Dermis blood vessel endothelial cell (primary cell): ENCODE results near the gene ARHGEF39. TPM values are rescaled to one million over a fixed set of nuclear protein-coding genes. Genes with fewer than 3 reads are reported as not detected.
A peak's percentile ranks its signal among the peaks of the same experiment; 100 is the strongest.

ENCODE experiments used
- DNase-seq: peaks from one replicate; pipeline ENCODE4 v3.0.0; 2010
- total RNA-seq: library from RNA; depleted of rRNA; stranded (reverse); fragments of >200 nt; gene quantifications from 2 replicates; pipeline ENCODE4 v1.2.3, GENCODE V29; 2014

ARHGEF39 gene
- 0.34 and 3.1 TPM in 2 replicates for total RNA-seq

- peak; percentile 81 for DNase-seq
Observed at GRCh38 chr9:35664531-35665470, at the start of gene ARHGEF39. Gene ARHGEF39 (minus strand): TSS chr9:35665195. CDS start chr9:35665169, 26 bp downstream.

GRCh38 chr9:35714123-35714522 is 49.1 kb upstream of the ARHGEF39 start:
- no peak for DNase-seq

- no peak for DNase-seq
Observed at GRCh38 chr9:35713578-35713977, 48.6 kb upstream of the ARHGEF39 start.

GRCh38 chr9:35712762-35713400 is 47.9 kb upstream of the ARHGEF39 start:
- no peak for DNase-seq

- DNase-seq: no peak
Observed at GRCh38 chr9:35711501-35712428, 46.8 kb upstream of the ARHGEF39 start.

- DNase-seq: no peak
Observed at GRCh38 chr9:35710818-35711500, 46.0 kb upstream of the ARHGEF39 start.

- no peak for DNase-seq
Observed at GRCh38 chr9:35708146-35708545, 43.2 kb upstream of the ARHGEF39 start.

- no peak for DNase-seq
Observed at GRCh38 chr9:35706951-35707350, 42.0 kb upstream of the ARHGEF39 start.

- DNase-seq: no peak
Observed at GRCh38 chr9:35705836-35706430, 40.9 kb upstream of the ARHGEF39 start.

- DNase-seq: no peak
Observed at GRCh38 chr9:35705372-35705771, 40.4 kb upstream of the ARHGEF39 start.

GRCh38 chr9:35703906-35704672 is 39.1 kb upstream of the ARHGEF39 start:
- no peak for DNase-seq

- DNase-seq: no peak
Observed at GRCh38 chr9:35702696-35703095, 37.7 kb upstream of the ARHGEF39 start.

GRCh38 chr9:35700942-35701341 is 35.9 kb upstream of the ARHGEF39 start:
- DNase-seq: no peak

- DNase-seq: no peak
Observed at GRCh38 chr9:35700031-35700430, 35.0 kb upstream of the ARHGEF39 start.

GRCh38 chr9:35698231-35698630 is 33.2 kb upstream of the ARHGEF39 start:
- no peak for DNase-seq

- DNase-seq: no peak
Observed at GRCh38 chr9:35697486-35697885, 32.5 kb upstream of the ARHGEF39 start.

- peak; percentile 74 for DNase-seq
Observed at GRCh38 chr9:35696520-35697215, 31.7 kb upstream of the ARHGEF39 start.

- no peak for DNase-seq
Observed at GRCh38 chr9:35695943-35696401, 31.0 kb upstream of the ARHGEF39 start.

- DNase-seq: no peak
Observed at GRCh38 chr9:35691757-35692301, 26.8 kb upstream of the ARHGEF39 start.

GRCh38 chr9:35691334-35691650 is 26.3 kb upstream of the ARHGEF39 start:
- no peak for DNase-seq
